Measurements from ENCODE around the gene ALG5.
A peak's percentile ranks its signal among the peaks of the same experiment; 100 is the strongest.

ALG5 gene

DNA sequence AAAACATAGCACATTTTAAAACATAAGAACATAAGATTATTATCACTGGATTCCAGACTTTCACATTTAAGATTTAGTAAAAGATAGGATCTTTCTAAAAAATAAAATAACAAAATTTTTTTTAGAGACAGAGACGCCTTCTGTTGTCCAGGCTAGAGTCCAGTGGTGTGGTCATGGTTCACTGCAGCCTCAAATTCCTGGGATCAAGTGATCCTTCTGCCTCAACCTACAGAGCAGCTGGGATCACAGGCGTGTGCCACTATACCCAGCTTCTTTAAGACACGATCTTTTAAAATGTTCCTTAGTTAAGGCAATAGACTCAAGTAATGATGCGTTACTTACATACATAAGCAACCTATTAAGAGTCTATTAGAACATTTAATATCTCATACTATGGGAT, 32.7 kb downstream of the ALG5 start:
- TF ChIP-seq, protein P1, sequence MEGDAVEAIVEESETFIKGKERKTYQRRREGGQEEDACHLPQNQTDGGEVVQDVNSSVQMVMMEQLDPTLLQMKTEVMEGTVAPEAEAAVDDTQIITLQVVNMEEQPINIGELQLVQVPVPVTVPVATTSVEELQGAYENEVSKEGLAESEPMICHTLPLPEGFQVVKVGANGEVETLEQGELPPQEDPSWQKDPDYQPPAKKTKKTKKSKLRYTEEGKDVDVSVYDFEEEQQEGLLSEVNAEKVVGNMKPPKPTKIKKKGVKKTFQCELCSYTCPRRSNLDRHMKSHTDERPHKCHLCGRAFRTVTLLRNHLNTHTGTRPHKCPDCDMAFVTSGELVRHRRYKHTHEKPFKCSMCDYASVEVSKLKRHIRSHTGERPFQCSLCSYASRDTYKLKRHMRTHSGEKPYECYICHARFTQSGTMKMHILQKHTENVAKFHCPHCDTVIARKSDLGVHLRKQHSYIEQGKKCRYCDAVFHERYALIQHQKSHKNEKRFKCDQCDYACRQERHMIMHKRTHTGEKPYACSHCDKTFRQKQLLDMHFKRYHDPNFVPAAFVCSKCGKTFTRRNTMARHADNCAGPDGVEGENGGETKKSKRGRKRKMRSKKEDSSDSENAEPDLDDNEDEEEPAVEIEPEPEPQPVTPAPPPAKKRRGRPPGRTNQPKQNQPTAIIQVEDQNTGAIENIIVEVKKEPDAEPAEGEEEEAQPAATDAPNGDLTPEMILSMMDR (conservative IDR thresholded peaks at IDR 0.05; ENCODE audit: low read depth, low read length): no peak
- H3K4me3 ChIP-seq (ENCODE audit: low read depth, low read length): no peak overlapping the region
- peak; percentile 13 for DNase-seq (ENCODE audit: low read depth)

- DNase-seq (ENCODE audit: low read depth): peak; percentile 92
- H3K4me3 ChIP-seq (ENCODE audit: low read depth, low read length): no peak overlapping the region
- TF ChIP-seq, protein P1 (conservative IDR thresholded peaks at IDR 0.05; ENCODE audit: low read depth, low read length): no peak
Observed at GRCh38 chr13:36965767-36966166, 33.4 kb downstream of the ALG5 start.

- H3K4me3 ChIP-seq (ENCODE audit: low read depth, low read length): no peak overlapping the region
- no peak for DNase-seq (ENCODE audit: low read depth)
- TF ChIP-seq, protein P1 (conservative IDR thresholded peaks at IDR 0.05; ENCODE audit: low read depth, low read length): no peak
Observed at GRCh38 chr13:36959456-36960116, 39.6 kb downstream of the ALG5 start.

DNA sequence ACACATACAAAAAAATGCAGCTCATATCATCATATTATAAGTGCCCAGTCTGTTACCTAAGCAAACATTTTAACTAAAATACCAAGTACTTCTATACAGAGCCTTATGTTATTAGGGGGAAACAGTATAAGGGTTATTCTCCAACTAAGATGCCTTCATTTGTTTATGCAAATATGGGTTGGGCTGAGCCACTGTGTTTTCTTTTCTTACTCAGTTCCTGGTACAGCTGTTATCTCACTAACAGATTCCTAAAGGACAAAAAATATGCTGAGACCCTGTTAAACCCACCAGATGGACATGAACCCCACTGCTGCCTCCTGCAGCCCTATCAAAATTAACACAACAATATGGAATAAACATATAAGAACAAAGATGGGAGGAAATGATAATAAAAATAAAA, 44.6 kb downstream of the ALG5 start:
- TF ChIP-seq, protein P1 (conservative IDR thresholded peaks at IDR 0.05; ENCODE audit: low read depth, low read length): no peak
- no peak for DNase-seq (ENCODE audit: low read depth)
- no peak overlapping the region for H3K4me3 ChIP-seq (ENCODE audit: low read depth, low read length)

GRCh38 chr13:36950920-36951319, 48.2 kb downstream of the ALG5 start:
- DNase-seq (ENCODE audit: low read depth): no peak

DNA sequence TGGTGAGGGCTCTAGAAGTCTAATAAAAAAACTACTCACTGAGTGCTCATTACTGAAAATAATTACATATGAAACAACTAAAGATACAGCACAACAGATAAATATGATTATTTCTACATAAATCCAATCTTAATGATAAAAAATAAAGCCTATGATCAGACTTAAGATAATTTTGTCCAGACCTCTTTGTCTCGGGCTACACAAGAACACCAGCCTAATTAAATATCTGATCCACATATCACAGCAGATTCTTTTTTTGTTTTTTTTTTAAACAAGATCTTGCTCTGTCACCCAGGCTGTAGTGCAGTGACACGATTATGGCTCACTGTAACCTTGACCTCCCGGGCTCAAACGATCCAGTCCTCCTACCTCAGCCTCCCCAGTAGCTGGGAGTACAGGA, 48.8 kb downstream of the ALG5 start:
- TF ChIP-seq, protein P1 (conservative IDR thresholded peaks at IDR 0.05; ENCODE audit: low read depth, low read length): no peak
- H3K4me3 ChIP-seq (ENCODE audit: low read depth, low read length): no peak overlapping the region
- no peak for DNase-seq (ENCODE audit: low read depth)

More at GRCh38 chr13:36950920-36951319, 48.2 kb downstream of the ALG5 start:
- TF ChIP-seq, protein P1 (conservative IDR thresholded peaks at IDR 0.05; ENCODE audit: low read depth, low read length): no peak
- no peak overlapping the region for H3K4me3 ChIP-seq (ENCODE audit: low read depth, low read length)

GRCh38 chr13:36945078-36945477, 54.1 kb downstream of the ALG5 start:
- TF ChIP-seq, protein P1 (conservative IDR thresholded peaks at IDR 0.05; ENCODE audit: low read depth, low read length): no peak
- no peak for DNase-seq (ENCODE audit: low read depth)
- H3K4me3 ChIP-seq (ENCODE audit: low read depth, low read length): no peak overlapping the region

Data from choroid plexus epithelial cell (primary cell).